ENCODE data around the gene BLVRB. TPM values are rescaled to one million over a fixed set of nuclear protein-coding genes. Genes with fewer than 3 reads are reported as not detected.

BLVRB gene
- total RNA-seq, 1 donor from 2014 or later, result 53.1 TPM

GRCh38 chr19:40407714-40408597, 57.6 kb downstream of the BLVRB start:
- DNase-seq (ENCODE audit: low spot score), result no peak
- Mint-ChIP-seq H3K27me3 (ENCODE audit: low read depth) (no peaks in the 10 kb centered on the region), H3K9me3 (ENCODE audit: low read depth) (no peaks in the 10 kb centered on the region), H3K4me3 (ENCODE audit: unreplicated experiment) (no peak overlapping the region), H3K27ac (ENCODE audit: unreplicated experiment) (no peak overlapping the region), H3K36me3 (ENCODE audit: low read depth) (no peaks in the 10 kb centered on the region), H3K4me1 (ENCODE audit: low read depth) (peaks cover 26% of the 10 kb centered on the region)
- no peak for TF ChIP-seq CTCF (IDR thresholded peaks at IDR 0.05)

GRCh38 chr19:40403262-40403984, 62.1 kb downstream of the BLVRB start:
- Mint-ChIP-seq H3K36me3 (ENCODE audit: low read depth) (peaks cover 2% of the 10 kb centered on the region), H3K27me3 (ENCODE audit: low read depth) (no peaks in the 10 kb centered on the region), H3K4me3 (ENCODE audit: unreplicated experiment) (peak overlapping the region; percentile 79), H3K9me3 (ENCODE audit: low read depth) (no peaks in the 10 kb centered on the region), H3K27ac (ENCODE audit: unreplicated experiment) (peak overlapping the region; percentile 80), H3K4me1 (ENCODE audit: low read depth) (peaks cover 18% of the 10 kb centered on the region)
- peak; percentile 44 for TF ChIP-seq CTCF (IDR thresholded peaks at IDR 0.05)
- DNase-seq (ENCODE audit: low spot score), result peak; percentile 96

- Mint-ChIP-seq H3K27me3 (ENCODE audit: low read depth) (no peaks in the 10 kb centered on the region), H3K4me3 (ENCODE audit: unreplicated experiment) (no peak overlapping the region), H3K9me3 (ENCODE audit: low read depth) (no peaks in the 10 kb centered on the region), H3K36me3 (ENCODE audit: low read depth) (peaks cover 4% of the 10 kb centered on the region), H3K4me1 (ENCODE audit: low read depth) (peaks cover 18% of the 10 kb centered on the region), H3K27ac (ENCODE audit: unreplicated experiment) (no peak overlapping the region)
- no peak for DNase-seq (ENCODE audit: low spot score)
- TF ChIP-seq CTCF (IDR thresholded peaks at IDR 0.05), result no peak
Observed at GRCh38 chr19:40400559-40400958, 65.0 kb downstream of the BLVRB start.

GRCh38 chr19:40398417-40399131, 67.0 kb downstream of the BLVRB start:
- no peak for DNase-seq (ENCODE audit: low spot score)
- Mint-ChIP-seq H3K4me1 (ENCODE audit: low read depth) (peaks cover 9% of the 10 kb centered on the region), H3K4me3 (ENCODE audit: unreplicated experiment) (no peak overlapping the region), H3K36me3 (ENCODE audit: low read depth) (peaks cover 4% of the 10 kb centered on the region), H3K9me3 (ENCODE audit: low read depth) (no peaks in the 10 kb centered on the region), H3K27me3 (ENCODE audit: low read depth) (no peaks in the 10 kb centered on the region), H3K27ac (ENCODE audit: unreplicated experiment) (no peak overlapping the region)
- no peak for TF ChIP-seq CTCF (IDR thresholded peaks at IDR 0.05)

Other genes starting within 250 kb of the BLVRB start
- gene TTC9B, start 247.4 kb downstream of the BLVRB start, total RNA-seq, result not detected in 3 replicates
- gene CCNP, start 239.1 kb downstream of the BLVRB start, total RNA-seq, result 0.52 to 0.73 TPM (median 0.59 TPM) in 3 replicates
- gene AKT2, start 180.4 kb downstream of the BLVRB start, total RNA-seq, result 99.9 to 136 TPM (median 100 TPM) in 3 replicates
- 19.4 to 22.2 TPM (median 21.5 TPM) in 3 replicates for gene C19orf47, start 117.3 kb downstream of the BLVRB start, total RNA-seq
- gene PLD3, start 117.0 kb downstream of the BLVRB start, total RNA-seq, result 478 to 514 TPM (median 487 TPM) in 3 replicates
- 0.20 to 0.53 TPM (median 0.46 TPM) in 3 replicates for gene HIPK4, start 75.6 kb downstream of the BLVRB start, total RNA-seq
- 3.6 to 4.9 TPM (median 4.5 TPM) in 3 replicates for gene PRX, start 52.4 kb downstream of the BLVRB start, total RNA-seq
- gene SERTAD1, start 39.8 kb downstream of the BLVRB start, total RNA-seq, result 13.0 to 14.8 TPM (median 14.5 TPM) in 3 replicates
- 36.7 to 43.6 TPM (median 40.3 TPM) in 3 replicates for gene SERTAD3, start 21.4 kb downstream of the BLVRB start, total RNA-seq
- 1.4 to 2.5 TPM (median 2.3 TPM) in 3 replicates for gene SPTBN4, start 1.3 kb upstream of the BLVRB start, total RNA-seq
- 40.9 to 47.8 TPM (median 46.8 TPM) in 3 replicates for gene SHKBP1, start 111.1 kb upstream of the BLVRB start, total RNA-seq
- 161 to 311 TPM (median 163 TPM) in 3 replicates for gene LTBP4, start 135.6 kb upstream of the BLVRB start, total RNA-seq
- gene NUMBL, start 224.9 kb upstream of the BLVRB start, total RNA-seq, result 104 to 121 TPM (median 117 TPM) in 3 replicates